HG02884 (cell line): ENCODE results near the gene C22orf23.

Experiments used
- ATAC-seq: cut with Tn5 transposase; IDR thresholded peaks from one replicate; pipeline ENCODE4 v1.9.1; 2021; ENCODE audit warnings: mild to moderate bottlenecking, moderate library complexity; ENCODE audit not compliant: unreplicated experiment

Gene C22orf23

DNA sequence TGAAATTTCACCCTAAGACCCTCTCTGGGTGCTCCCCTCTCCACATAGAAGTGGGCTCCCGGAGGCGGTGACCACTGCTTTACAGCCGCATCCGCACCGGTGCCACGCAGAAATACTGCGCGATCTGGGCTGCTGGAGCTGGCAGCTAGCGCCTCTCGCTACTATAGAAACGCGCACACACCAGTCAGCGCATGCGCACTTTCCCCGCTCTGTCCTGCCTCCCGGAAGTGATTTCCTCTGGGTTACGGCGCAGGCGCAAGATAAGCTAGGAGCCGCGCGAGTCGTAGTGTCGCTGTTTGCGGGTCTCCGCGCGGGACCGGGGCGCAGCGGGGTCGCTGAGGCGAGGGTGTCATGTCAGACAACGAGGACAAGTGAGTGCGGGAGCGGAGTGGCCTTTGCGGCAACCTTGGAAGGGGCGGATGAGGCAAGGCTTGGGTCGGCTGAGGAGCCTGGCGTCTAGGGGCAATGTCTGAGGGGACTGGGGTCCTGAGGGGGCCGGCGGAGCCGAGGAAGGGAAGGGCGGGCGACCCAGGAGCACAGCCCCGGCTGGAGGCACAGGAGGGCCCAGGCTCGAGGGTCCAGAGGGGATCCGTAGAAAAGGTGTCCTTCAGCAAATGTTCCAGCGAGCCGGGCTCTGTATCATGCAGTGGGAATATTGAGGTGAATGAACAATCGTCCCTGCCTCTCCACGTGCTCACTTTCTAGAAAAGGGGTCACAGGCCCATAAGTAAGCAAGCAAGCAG lies at the start of gene C22orf23, which contains the start of gene POLR2F:
C22orf23 (minus strand) TSS at position 165 of the 743 bp plus-strand sequence. CDS start 452 bp downstream, outside the sequence.
POLR2F (plus strand) TSS at position 263 of the 743 bp plus-strand sequence; CDS start at position 352, 89 bp downstream.
- peak; percentile 80 for ATAC-seq

DNA sequence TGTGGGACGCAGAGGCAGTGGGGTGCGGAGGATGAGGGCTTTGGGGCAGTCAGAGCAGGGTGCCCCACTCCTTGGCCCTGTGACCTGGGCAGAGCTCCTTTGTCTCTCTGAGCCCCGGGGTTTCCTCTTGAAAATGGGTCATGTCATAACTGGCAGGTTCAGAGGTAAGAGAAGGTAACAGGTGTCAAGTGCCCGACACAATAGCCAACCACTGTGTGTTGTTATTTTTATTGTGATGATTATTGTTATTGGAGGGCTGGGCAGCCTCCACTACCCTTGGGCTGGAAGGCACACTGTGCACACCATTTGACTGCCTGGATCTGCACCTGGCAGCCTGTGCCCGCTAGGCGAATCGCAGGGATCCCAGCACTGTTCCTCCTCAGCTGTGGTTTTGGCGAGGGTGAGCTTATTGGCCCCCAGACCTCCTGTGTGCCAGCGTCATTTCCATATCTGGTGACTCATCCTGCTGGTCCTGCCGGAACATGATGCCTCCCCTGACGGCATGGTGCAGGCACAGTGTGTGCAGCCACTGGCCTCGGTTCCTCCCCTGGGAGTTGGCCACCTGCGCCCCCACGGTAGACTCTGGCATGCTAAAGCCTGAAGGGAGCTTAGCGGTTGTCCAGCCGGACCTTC lies 46.4 kb upstream of the C22orf23 start:
- ATAC-seq: no peak

DNA sequence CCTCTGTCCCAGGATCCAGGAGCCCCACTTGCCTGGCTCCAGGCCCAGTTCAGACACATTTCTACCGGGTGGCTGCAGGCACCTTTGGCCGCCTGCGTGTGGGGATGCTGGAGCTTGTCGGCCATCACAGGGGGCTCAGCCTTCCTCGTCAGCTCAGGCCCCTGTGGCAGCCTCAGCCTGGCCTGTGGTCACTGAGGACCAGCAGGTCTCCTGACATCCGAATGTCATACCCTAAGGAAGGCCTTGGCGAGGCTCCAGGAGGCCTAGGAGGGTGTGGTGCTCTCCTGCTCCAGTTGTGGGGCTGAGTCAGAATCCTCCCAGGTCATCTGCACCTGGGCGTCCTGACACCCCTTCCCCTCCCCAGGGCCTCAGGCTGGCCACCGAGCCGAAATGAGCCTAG lies 45.8 kb upstream of the C22orf23 start:
- no peak for ATAC-seq

DNA sequence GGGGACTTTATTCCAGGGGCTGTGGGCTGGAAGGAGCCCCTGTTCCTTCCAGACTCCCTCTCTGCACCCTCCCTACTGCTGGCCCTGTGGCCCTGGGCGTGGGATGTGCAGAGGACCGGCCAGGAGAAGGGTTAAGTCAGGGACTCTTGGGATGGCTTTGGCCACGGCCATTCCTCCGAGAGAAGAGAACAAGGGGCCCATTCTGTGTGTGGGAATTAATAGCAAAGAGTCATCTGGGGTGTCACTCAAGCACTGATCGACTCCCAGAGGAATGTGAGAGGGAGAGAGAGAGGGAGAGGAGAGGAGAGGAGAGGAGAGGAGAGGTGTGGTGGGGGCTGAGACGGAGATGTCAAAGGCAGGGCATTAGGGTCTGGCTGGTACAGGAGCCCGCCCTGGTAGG lies 45.1 kb upstream of the C22orf23 start:
- ATAC-seq: no peak

DNA sequence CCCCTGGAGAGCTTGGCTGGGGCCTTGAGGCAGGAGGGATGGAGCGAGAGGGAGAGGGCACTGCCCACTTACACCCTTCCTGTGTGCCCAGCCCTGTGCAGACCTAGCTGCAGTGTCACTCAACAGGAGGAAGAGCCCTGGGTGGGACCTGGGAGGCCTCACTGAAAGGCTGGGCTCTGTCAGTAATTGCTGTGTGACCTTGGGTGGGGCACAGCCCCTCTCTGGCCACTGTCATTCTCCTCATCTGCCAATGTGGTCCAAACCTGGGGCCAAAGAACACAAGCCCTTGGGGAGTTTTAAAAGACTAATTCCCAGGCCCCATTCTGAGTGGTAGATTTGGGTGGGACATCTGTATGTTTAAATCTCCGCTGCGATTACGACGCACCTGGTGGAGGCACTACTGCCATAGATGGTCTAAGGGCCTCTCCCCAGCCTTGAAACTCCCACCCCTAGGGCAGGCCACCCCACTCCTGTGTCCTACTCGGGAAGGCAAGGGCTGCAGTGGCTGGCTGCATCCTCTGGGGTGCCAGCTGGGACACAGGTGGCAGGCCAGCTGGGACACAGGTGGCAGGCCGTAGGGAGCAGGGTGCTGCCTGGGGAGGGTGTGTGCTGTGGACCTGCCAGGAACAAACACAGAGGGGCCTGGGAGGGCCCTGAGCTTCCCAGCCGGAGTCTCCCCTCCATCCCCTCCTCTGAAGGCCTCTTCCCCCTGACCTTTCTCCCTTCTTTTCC lies 43.3 kb upstream of the C22orf23 start:
- no peak for ATAC-seq

DNA sequence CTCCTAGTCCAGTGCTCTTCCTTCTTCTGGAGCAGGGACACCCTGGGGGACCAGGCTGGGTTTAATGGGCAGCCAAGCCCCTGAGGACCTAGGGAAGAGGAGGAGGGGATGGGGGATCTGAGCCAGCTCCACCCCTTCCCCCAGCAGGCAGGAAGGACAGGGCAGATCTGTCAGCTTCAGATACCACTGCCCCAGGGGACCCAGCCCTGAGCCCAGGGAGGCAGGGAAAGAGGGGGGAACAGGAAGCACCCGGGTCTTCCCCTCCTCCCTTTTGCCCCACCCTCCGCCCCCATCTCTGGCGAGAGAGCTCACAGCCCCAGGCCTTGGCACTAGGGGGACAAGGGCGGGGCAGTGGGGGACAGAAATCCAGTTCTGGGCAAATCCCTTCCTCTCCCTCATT lies 42.7 kb upstream of the C22orf23 start:
- no peak for ATAC-seq

DNA sequence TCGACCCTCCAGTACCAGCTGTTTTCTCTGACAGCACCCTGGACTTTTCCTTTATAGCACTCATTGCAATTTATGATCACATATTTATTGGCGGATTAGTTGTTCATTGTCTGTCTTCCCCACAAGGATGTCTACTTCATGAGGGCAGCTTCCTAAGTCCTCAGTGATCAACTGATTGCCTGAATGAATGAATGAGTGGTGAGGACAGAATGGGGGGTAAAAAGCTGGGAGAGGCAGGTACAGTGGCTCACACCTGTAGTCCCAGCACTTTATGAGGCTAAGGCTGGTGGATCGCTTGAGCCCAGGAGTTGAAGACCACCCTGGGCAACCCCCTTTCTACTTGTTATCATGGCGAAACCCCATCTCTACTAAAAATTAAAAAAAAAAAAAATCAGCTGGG lies 42.1 kb upstream of the C22orf23 start:
- no peak for ATAC-seq

DNA sequence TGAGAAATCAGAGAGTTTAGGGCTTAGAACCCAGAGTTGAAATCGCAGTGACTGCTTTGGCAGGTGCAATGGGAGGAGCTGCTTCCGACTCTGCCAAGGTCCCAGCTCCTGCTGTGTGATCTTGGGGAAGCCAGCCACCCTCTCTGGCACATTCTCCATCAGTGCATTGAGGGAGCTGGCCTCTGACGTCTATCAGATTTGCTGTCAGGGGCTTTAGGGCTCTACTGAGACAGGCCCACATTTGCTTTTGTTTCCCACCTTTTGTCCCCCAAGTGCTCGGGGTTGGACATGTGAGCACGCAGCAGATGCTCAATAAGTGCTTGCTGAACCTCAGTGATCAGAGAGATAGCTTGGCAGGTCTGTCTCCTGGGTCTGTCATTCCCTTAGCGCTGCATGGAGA lies 41.6 kb upstream of the C22orf23 start:
- ATAC-seq: no peak

DNA sequence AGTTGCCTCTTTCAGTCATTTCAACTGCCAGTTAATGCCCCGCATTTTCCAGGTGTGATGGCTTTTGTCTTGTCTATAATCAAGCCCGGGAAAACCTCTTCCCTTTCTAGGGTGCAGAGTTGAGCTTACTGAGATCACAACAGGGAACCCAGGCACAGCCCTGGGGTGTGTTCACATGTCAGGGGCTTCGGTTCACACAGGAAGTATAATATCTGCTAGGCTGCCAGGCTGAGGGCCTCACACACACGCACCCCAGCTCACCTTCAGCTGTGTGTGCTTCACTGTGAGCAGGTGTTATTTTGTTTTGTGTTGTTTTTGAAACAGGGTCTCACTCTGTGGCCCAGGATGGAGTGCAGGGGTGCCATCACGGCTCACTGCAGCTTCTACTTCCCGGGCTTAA lies 40.6 kb upstream of the C22orf23 start:
- ATAC-seq: no peak

DNA sequence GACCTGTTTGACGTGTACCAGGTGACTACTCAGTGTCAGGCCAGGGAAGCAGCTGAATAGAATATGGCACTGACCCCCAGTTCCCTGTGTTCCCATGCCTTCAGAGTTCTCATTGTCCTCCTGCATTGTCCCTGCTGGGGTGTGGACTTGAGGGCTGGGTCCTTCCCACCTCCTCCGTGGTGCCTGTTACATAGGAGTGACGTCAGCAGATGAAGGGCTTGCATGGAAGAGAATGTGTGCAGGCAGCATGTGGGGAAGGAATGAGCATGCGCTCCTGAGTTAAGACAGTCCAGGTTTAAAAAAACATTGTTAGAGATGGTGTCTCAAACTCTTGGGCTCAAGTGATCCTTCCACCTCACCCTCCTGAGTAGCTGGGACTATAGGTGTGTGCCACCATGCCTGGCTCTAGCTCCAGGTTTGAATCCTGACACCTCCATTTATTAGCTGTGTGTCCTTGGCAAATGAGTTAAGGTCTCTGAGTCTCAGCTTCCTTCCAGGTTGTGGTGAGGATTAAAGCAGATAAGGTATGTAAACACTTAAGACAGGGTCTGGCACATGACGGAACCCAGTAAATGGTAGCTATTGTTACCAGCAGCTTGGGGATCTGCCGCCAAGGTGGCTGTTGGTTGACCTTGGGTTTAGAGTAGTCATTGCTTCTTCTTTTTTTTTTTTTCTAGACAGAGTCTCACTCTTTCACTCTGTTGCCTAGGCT lies 38.5 kb upstream of the C22orf23 start:
- ATAC-seq: no peak

DNA sequence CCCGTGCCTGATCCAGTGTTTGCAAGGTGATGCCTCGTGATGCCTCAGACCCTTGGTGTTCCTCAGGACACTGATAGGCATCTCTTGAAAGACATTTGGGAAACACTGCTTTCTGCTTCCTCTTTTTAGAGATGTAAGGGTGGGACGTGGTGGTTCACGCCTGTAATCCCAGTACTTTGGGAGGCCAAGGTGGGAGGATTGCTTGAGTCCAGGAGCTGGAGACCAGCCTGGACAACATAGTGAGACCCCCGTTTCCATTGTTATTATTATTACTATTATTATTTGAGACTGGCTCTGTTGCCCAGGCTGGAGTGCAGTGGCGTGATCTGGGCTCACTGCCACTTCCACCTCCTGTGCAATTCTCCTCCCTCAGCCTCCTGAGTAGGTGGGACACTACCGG lies 37.5 kb upstream of the C22orf23 start:
- no peak for ATAC-seq

DNA sequence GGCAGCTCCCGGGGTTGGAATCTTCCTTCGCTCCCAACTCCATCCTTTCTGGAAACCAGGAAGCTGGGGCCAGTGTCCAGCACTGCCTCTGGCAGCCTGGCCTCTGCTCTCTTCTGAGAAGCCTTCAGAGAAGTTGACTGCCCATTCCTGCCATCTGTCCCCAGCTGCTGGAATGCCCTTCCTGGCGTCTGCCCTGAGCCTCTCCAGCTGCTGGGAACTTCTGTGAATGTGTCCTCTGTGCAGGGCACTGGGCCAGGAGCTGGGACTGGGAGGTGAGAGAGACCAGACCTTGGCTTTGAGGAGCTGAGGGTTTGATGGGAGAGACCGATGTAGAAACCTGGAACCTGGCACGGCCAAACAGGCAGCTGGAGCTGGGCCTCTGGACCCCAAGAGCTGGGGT lies 36.9 kb upstream of the C22orf23 start:
- ATAC-seq: no peak

DNA sequence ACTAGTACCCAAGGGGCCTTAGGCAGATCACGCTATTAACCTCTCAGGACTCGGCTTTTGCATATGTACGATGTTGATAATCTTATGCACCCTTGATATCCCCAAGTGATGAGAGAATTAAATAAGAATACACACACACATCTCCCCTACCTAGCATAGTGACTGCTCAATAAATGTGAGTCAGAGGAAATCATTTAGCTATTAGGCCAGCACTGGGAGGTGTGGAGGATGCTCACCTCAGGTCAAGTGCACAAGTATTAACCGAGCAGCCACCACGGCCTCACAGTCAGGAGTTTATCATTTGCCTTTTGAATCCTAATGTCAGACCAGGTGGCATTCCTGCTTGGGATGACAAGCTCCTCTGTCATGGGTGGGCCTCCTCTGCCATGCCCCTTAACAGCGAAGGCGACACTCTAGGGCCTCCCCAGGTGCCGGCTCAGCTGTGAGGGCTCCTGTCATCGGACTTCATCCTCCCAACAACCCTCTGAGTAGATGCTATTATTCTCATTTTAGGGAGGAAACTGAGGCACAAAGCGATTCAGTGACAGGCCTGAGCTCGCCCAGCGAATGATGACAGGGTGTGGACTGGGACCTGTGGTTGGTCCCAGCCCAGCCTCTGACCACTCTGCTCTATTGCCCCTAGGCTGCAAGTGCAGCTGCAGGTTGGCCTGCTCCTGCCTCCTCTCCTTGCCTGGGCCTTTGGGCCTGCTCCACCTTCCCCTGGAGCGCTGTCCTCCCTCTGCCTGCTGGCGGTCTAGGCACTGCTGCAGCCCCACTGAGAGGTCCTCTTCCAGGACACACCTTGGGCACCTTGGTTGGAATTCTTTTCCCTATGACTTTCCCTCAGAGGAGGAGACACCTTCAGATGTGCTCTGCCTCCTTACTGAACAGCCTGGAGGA lies 36.0 kb upstream of the C22orf23 start:
- no peak for ATAC-seq

DNA sequence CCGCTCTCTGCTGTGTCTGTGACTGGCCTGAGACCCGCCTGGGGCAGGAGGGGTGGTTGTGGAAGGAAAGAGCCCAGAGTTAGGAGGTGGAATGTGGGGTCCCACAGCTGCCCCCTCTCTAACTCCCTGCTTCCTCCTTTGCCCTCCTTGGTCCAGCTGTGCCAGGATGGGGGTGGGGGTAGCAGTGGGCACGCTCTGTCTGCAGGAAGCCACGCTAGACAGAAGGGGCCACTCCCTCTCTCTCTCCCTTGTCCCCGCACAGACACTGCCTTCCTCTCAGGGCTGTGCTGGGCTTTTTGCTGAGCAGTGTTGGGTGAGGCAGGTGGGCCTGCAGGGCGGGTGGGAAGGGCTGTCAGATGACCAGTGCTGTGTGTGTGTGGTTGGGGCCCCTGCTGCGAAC lies 33.0 kb upstream of the C22orf23 start:
- ATAC-seq: no peak

DNA sequence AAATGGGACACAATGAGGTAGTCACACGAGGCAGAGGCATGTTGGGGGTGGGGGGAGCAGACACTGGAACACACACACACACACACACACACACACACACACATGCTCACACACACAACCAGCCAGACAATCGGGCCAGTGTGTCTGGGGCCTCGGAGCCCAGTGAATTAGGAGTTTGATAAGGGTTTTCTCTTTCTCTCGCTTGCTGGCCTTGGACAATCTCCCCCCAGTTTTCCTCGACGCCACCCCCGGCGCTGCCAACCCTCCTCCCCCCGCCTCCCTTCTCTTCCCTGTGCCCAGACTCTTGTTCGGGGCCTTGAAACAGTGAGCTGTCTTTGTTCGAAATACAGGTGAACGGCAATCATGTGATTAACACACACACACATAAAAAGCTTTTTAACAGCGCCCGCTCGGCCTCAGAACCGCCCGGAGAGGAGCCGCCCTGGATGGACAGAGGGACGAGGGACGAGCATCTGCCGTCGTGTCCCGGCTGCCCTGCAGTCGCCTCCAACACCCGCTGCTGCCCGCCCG lies 32.4 kb upstream of the C22orf23 start:
- no peak for ATAC-seq

DNA sequence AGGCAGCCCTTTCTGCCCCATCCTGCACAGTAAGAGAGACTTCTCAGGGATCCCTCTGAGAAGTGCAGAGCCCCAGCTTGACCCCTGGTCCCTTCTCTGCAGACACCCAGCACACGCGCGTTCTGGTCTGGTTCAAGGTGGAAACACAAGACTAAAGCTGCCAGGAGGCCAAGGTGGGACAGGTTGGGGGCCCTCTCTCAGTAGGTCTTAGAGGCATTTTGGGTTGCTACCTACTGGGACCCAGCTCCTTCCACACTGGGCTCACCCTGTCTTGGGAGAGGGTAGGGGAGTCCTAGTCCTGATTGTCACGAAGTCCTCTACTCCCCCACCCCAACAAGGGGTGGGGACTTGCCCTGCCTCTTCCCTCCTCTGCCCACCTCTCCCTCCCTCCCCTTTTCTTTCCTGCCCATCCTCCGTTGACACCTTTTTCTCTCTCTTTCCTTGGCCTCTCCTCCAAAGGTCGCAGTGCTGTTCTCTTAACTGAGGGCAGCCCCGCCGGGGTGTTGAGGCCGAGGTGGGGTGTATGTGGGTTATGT lies 31.7 kb upstream of the C22orf23 start:
- ATAC-seq: no peak

DNA sequence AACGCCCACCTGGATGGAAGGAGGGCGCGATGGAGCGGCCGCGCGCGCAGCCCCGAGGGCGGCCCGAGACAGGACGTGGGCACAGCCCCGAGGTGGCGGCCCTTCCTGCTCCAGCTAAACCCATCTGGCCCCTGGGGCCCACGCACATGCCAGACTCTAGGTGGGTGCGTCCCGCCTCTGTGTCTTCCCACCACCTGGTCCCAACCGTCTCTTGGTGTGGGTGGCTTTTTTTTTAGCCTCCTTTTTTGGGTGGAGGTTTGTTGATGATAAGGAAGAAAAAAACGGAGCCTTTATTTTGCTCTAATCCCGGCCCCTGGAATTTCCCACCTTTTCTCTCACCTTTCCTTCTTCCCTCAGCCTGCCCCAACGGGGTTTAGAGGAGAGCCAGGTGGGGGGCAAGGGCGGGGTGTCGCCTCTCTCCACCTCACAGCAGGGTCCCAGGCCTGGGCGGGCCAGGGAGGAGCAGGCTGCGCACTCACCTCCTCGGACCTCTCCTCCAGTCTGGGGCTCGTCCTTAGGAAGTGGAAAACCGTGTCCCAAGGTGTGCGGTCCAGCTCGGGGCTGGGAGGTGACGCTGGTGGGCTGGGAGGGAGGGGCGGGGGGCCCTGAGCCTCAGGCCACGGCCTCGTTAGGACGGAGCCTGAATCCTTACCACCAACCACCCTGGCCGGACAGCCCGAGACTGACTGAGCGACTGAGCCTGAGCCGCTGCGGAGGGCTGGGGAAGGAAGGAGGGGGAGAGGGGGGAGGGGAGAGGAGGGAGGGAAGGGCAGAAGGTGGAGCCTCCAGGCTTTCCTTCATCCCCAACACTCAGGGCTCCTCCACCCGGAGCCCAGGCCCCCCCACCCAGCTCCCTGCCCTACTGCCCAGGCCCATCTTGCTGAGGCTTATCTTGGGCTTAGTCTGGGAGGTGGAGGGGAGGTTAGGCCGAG lies 30.7 kb upstream of the C22orf23 start, which contains the start of gene SOX10:
SOX10 (minus strand) TSS at position 696 of the 932 bp plus-strand sequence. CDS start 771 bp downstream, outside the sequence.
- ATAC-seq: no peak
